GM06990 (cell line): ENCODE results near the gene ARL4A.

Experiments
- DNase-seq: peaks from one replicate; pipeline ENCODE4 v3.0.0-alpha.2; 2011; ENCODE audit not compliant: insufficient read length; ENCODE audit errors: extremely low read depth
- H3K27me3 ChIP-seq: replicated peaks from 2 replicates; pipeline ENCODE4 v1.6.0; 2011; ENCODE audit warnings: low read length; ENCODE audit not compliant: control insufficient read depth, insufficient read depth
- H3K36me3 ChIP-seq: 2 replicates; pipeline ENCODE4 v1.5.1; 2011; ENCODE audit warnings: low read length; ENCODE audit not compliant: control insufficient read depth, insufficient read depth
- H3K4me3 ChIP-seq: replicated peaks from 2 replicates; pipeline ENCODE4 v1.5.1; 2011; ENCODE audit warnings: low read depth, mild to moderate bottlenecking, control low read depth, low read length
- CTCF ChIP-seq: IDR thresholded peaks from 2 replicates; pipeline ENCODE4 v1.5.1; 2011; ENCODE audit warnings: low read length, control low read depth, mild to moderate bottlenecking, inconsistent platforms; ENCODE audit not compliant: insufficient read depth, poor library complexity, severe bottlenecking

The ARL4A gene

GRCh38 chr7:12737836-12738235 lies 50.4 kb downstream of the ARL4A start:
- DNase-seq, result no peak
- TF ChIP-seq CTCF, result no peak
- H3K4me3 ChIP-seq, result no peak overlapping the region
- H3K36me3 ChIP-seq, result no peaks in the 10 kb centered on the region
- no peaks in the 10 kb centered on the region for H3K27me3 ChIP-seq

- Histone ChIP-seq H3K4me3 (no peak overlapping the region), H3K36me3 (no peaks in the 10 kb centered on the region), H3K27me3 (no peaks in the 10 kb centered on the region)
- no peak for DNase-seq
- TF ChIP-seq CTCF, result no peak
Observed at GRCh38 chr7:12738665-12739064, 51.2 kb downstream of the ARL4A start.
